Upper lobe of right lung (tissue), 1 donor: Measurements from ENCODE around the gene RIN2. TPM values are rescaled to one million over a fixed set of nuclear protein-coding genes. Genes with fewer than 3 reads are reported as not detected.

Experiments
- ATAC-seq: fragments of 200-7000 bp; cut with Tn5 transposase; one replicate; pipeline ENCODE4 v1.9.1; 2020; ENCODE audit warnings: mild to moderate bottlenecking, moderate library complexity
- DNase-seq: peaks from one replicate; pipeline ENCODE4 v3.0.0-alpha.2; 2020
- H3K27ac ChIP-seq: fragments of 200-600 bp; one replicate; pipeline ENCODE4 v1.8.0; 2022
- H3K27me3 ChIP-seq: fragments of 200-600 bp; one replicate; pipeline ENCODE4 v1.8.0; 2022; ENCODE audit warnings: mild to moderate bottlenecking
- H3K36me3 ChIP-seq: fragments of 200-600 bp; one replicate; pipeline ENCODE4 v1.8.0; 2022
- H3K4me1 ChIP-seq: fragments of 200-600 bp; one replicate; pipeline ENCODE4 v1.8.0; 2022
- H3K4me3 ChIP-seq: fragments of 200-600 bp; one replicate; pipeline ENCODE4 v1.8.0; 2022; ENCODE audit warnings: mild to moderate bottlenecking
- H3K9me3 ChIP-seq: fragments of 200-600 bp; one replicate; pipeline ENCODE4 v1.8.0; 2022
- CTCF ChIP-seq: fragments of 200-600 bp; IDR thresholded peaks from one replicate; pipeline ENCODE4 v1.8.0; 2022; ENCODE audit warnings: antibody characterized with exemption
- intact Hi-C: fragments of 100-400 bp; cut with DNase I; formaldehyde crosslinking; loops from one replicate; pipeline ENCODE4 v1.11.0; 2022
- total RNA-seq: library from RNA; stranded (reverse); fragmentation: NEBNext Ultra II Directional; extraction: Animal tissue kit (Norgen Biotek cat#: 25700); gene quantifications from one replicate; pipeline ENCODE4 v1.2.1, GENCODE V29; 2021
- donor health status: DM: no; HTN: yes; CAD: no; lungs with severe emphysema.

Gene RIN2
- total RNA-seq, 1 donor from 2014 or later = 116 TPM

GRCh38 chr20:19745584-19745983 lies 12.5 kb upstream of the RIN2 start:
- no peaks in the 10 kb centered on the region for H3K9me3 ChIP-seq
- no peaks in the 10 kb centered on the region for H3K27me3 ChIP-seq
- H3K36me3 ChIP-seq = no peaks in the 10 kb centered on the region
- ATAC-seq (no peak), DNase-seq (no peak)
- intact Hi-C loops = loop anchor here (10.0 kb wide), 1 partner anchor 51 kb away; no protein-coding TSS in a partner anchor
- peaks cover 5% of the 10 kb centered on the region for H3K4me1 ChIP-seq
- no peak overlapping the region for H3K4me3 ChIP-seq
- no peak overlapping the region for H3K27ac ChIP-seq
- TF ChIP-seq CTCF = no peak

GRCh38 chr20:19746396-19746795 lies 11.7 kb upstream of the RIN2 start:
- Histone ChIP-seq H3K27ac (no peak overlapping the region), H3K9me3 (no peaks in the 10 kb centered on the region), H3K36me3 (no peaks in the 10 kb centered on the region), H3K4me3 (no peak overlapping the region), H3K4me1 (peaks cover 12% of the 10 kb centered on the region), H3K27me3 (no peaks in the 10 kb centered on the region)
- no peak for TF ChIP-seq CTCF
- intact Hi-C loops = loop anchor here (10.0 kb wide), 1 partner anchor 52 kb away; no protein-coding TSS in a partner anchor
- DNase-seq (no peak), ATAC-seq (peak; percentile 29)

GRCh38 chr20:19747903-19748302 lies 10.2 kb upstream of the RIN2 start:
- H3K9me3 ChIP-seq = no peaks in the 10 kb centered on the region
- H3K27me3 ChIP-seq = no peaks in the 10 kb centered on the region
- DNase-seq = no peak
- TF ChIP-seq CTCF = no peak
- H3K4me1 ChIP-seq = peaks cover 12% of the 10 kb centered on the region
- H3K36me3 ChIP-seq = no peaks in the 10 kb centered on the region
- no peak for ATAC-seq
- H3K4me3 ChIP-seq = no peak overlapping the region
- intact Hi-C loops = loop anchor here (10.0 kb wide), 1 partner anchor 53 kb away; no protein-coding TSS in a partner anchor
- H3K27ac ChIP-seq = no peak overlapping the region

- no peak overlapping the region for H3K27ac ChIP-seq
- ATAC-seq = no peak
Observed at GRCh38 chr20:19748681-19749080, 9.4 kb upstream of the RIN2 start.

GRCh38 chr20:19749618-19750071 lies 8.4 kb upstream of the RIN2 start:
- H3K27ac ChIP-seq = no peak overlapping the region
- no peak for TF ChIP-seq CTCF
- no peak overlapping the region for H3K4me3 ChIP-seq
- H3K4me1 ChIP-seq = peaks cover 12% of the 10 kb centered on the region
- DNase-seq (no peak), ATAC-seq (no peak)
- H3K27me3 ChIP-seq = no peaks in the 10 kb centered on the region
- intact Hi-C loops = loop anchor here (10.0 kb wide), 1 partner anchor 55 kb away; no protein-coding TSS in a partner anchor
- no peaks in the 10 kb centered on the region for H3K36me3 ChIP-seq
- no peaks in the 10 kb centered on the region for H3K9me3 ChIP-seq

More at GRCh38 chr20:19748681-19749080, 9.4 kb upstream of the RIN2 start:
- no peak for TF ChIP-seq CTCF
- DNase-seq = no peak
- no peaks in the 10 kb centered on the region for H3K9me3 ChIP-seq
- H3K36me3 ChIP-seq = no peaks in the 10 kb centered on the region
- no peaks in the 10 kb centered on the region for H3K27me3 ChIP-seq
- intact Hi-C loops = loop anchor here (10.0 kb wide), 1 partner anchor 54 kb away; no protein-coding TSS in a partner anchor
- no peak overlapping the region for H3K4me3 ChIP-seq
- H3K4me1 ChIP-seq = peaks cover 12% of the 10 kb centered on the region
